ENCODE results near the gene TNFAIP1.

GRCh38 chr17:28385037-28385400 is 49.5 kb downstream of the TNFAIP1 start:
- TF ChIP-seq POLR2A (IDR thresholded peaks at IDR 0.05) (no peak), CTCF (IDR thresholded peaks at IDR 0.05) (no peak)
